ENCODE data around the gene DDAH2.
A peak's percentile ranks its signal among the peaks of the same experiment; 100 is the strongest.

The DDAH2 gene

GRCh38 chr6:31775184-31775583 is 46.1 kb upstream of the DDAH2 start:
- no peak for TF ChIP-seq CTCF (IDR thresholded peaks at IDR 0.05; ENCODE audit: low read depth, low read length)
- no peak overlapping the region for H3K4me3 ChIP-seq (ENCODE audit: low read depth, low read length)

GRCh38 chr6:31771992-31772358 is 42.9 kb upstream of the DDAH2 start:
- no peak for TF ChIP-seq CTCF (IDR thresholded peaks at IDR 0.05; ENCODE audit: low read depth, low read length)
- H3K4me3 ChIP-seq (ENCODE audit: low read depth, low read length), result no peak overlapping the region

- no peak for TF ChIP-seq CTCF (IDR thresholded peaks at IDR 0.05; ENCODE audit: low read depth, low read length)
- no peak overlapping the region for H3K4me3 ChIP-seq (ENCODE audit: low read depth, low read length)
These were observed 41.8 kb upstream of the DDAH2 start for GRCh38 chr6:31770860-31771259.

- no peak overlapping the region for H3K4me3 ChIP-seq (ENCODE audit: low read depth, low read length)
- TF ChIP-seq CTCF (IDR thresholded peaks at IDR 0.05; ENCODE audit: low read depth, low read length), result peak; percentile 86
These were observed 40.7 kb upstream of the DDAH2 start for GRCh38 chr6:31769684-31770371.

GRCh38 chr6:31768363-31769257 is 39.5 kb upstream of the DDAH2 start:
- H3K4me3 ChIP-seq (ENCODE audit: low read depth, low read length), result no peak overlapping the region
- TF ChIP-seq CTCF (IDR thresholded peaks at IDR 0.05; ENCODE audit: low read depth, low read length), result no peak

- H3K4me3 ChIP-seq (ENCODE audit: low read depth, low read length), result no peak overlapping the region
- TF ChIP-seq CTCF (IDR thresholded peaks at IDR 0.05; ENCODE audit: low read depth, low read length), result no peak
These were observed 38.1 kb upstream of the DDAH2 start for GRCh38 chr6:31767096-31767645.
